Mesodermal cell (in vitro differentiated cells): ENCODE results near the gene TCF4.
A peak's percentile ranks its signal among the peaks of the same experiment; 100 is the strongest.

Experiments
- H3K27ac ChIP-seq: 2 replicates; pipeline ENCODE4 v1.7.0; 2013; ENCODE audit warnings: mild to moderate bottlenecking, low read depth, low read length, moderate library complexity; ENCODE audit not compliant: severe bottlenecking
- H3K36me3 ChIP-seq: 2 replicates; pipeline ENCODE4 v1.7.1; 2013; ENCODE audit warnings: mild to moderate bottlenecking, low read length, moderate library complexity; ENCODE audit not compliant: control insufficient read depth, insufficient read depth
- H3K4me1 ChIP-seq: one replicate; pipeline ENCODE4 v1.7.1; 2013; ENCODE audit warnings: mild to moderate bottlenecking, low read length; ENCODE audit not compliant: insufficient read depth, control insufficient read depth, poor library complexity, severe bottlenecking
- H3K4me3 ChIP-seq: 2 replicates; pipeline ENCODE4 v1.7.0; 2013; ENCODE audit warnings: low read length, control low read depth, mild to moderate bottlenecking; ENCODE audit not compliant: insufficient read depth, poor library complexity, severe bottlenecking; ENCODE audit errors: extremely low read depth
- H3K9me3 ChIP-seq: 2 replicates; pipeline ENCODE4 v1.7.1; 2013; ENCODE audit warnings: mild to moderate bottlenecking, low read length, moderate library complexity; ENCODE audit not compliant: control insufficient read depth
- WGBS, 2 experiments: methylation state at CpG; one replicate each; pipeline ENCODE4 v1.1.5; 2013; ENCODE audit warnings: missing lambda C conversion rate in 2 of 2; ENCODE audit not compliant: insufficient coverage in 2 of 2; 5-methylcytosine and 5-hydroxymethylcytosine counted together

Gene TCF4

DNA sequence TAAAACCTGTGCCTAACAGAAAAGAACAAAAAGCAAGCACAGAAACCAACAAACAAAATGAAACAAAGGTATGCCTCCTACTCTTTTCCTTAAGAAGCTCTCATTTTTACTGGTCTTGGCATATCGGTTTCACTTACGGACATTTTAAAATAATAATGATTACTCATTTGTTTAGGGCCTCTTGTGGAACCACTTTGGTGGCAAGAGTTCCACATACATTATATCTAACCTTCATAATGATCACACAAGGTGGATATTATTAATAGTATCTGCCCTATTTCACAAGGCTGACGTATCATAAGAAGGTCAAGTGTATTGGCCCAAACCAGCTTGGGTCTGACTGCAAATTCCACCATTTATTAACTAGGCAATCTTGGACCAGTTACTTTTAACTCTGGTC lies 304.7 kb downstream of the TCF4 start:
- Histone ChIP-seq H3K36me3 (peaks cover 17% of the 10 kb centered on the region), H3K27ac (no peak overlapping the region), H3K4me3 (no peak overlapping the region), H3K4me1 (no peaks in the 10 kb centered on the region), H3K9me3 (no peaks in the 10 kb centered on the region)
- 100% methylated on average over 1 of the region's 3 CpGs; no CpG with 5 or more reads in 1 of the 2 experiments for WGBS, 2 experiments

DNA sequence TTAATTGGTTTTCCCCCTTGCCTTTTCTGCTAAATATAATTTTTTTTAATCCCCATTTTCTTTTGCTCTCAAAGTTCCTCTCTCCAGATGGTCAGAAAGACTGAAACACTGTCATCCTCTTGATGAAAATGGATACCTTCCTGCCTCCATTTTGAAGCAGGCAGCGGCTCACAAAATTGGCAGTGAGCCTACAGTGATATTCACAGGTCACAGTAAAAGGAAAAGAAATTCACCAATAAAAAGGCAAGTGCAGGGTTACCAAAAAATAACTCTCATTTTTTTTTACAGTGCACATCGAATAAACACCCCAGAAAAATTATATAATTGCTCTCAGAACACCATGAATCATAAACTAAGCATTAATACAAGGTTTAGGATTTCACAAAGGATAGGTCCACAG lies 307.5 kb downstream of the TCF4 start:
- whole genome bisulfite sequencing, 2 experiments = 100% methylated on average over 1 of the region's 2 CpGs; no CpG with 5 or more reads in 1 of the 2 experiments
- no peak overlapping the region for H3K4me3 ChIP-seq
- H3K4me1 ChIP-seq = no peaks in the 10 kb centered on the region
- H3K36me3 ChIP-seq = peaks cover 38% of the 10 kb centered on the region
- H3K9me3 ChIP-seq = no peaks in the 10 kb centered on the region
- H3K27ac ChIP-seq = no peak overlapping the region

DNA sequence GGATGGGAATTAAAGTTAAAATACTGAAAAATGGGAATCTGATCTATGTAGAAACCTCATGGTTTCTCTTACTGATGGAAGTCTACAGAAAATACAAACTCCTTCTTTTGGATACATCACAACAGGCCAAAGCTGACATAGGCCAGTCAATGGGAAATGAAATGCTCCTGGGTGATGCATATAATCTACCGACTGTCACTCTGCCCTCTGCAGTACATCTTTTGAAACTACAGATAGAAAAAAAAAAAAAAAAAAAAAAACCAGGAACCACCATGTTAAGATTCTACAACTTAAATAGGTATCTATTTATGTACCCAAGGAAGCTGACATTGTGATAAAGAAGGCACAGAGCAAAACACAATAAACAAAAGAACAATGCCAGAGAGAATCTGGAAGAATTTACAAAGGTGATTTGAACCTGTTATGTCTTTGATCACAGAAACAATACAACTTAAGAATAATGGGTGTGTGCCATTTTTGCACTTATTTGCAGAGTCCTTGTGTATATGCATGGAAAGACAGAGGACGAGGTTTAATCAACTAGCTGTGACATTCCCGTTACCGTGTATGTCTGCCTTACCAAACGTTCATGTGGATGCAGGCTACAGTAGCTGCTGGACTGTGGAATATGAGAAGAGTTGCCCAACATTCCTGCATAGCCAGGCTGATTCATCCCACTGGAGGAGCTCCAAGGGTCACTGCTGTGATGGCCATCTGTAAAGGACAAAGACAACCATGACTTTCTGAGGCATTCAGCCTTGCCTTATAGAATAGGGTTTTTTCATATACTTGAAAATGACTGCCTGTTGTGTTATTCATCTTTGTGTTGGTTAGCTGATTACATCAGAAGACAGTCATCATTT lies 312.7 kb downstream of the TCF4 start:
- Histone ChIP-seq H3K4me3 (no peak overlapping the region), H3K4me1 (no peaks in the 10 kb centered on the region), H3K9me3 (no peaks in the 10 kb centered on the region), H3K36me3 (peaks cover 86% of the 10 kb centered on the region), H3K27ac (no peak overlapping the region)
- WGBS, 2 experiments = 76 to 81% methylated on average over 3 to 4 of the region's 5 CpGs

DNA sequence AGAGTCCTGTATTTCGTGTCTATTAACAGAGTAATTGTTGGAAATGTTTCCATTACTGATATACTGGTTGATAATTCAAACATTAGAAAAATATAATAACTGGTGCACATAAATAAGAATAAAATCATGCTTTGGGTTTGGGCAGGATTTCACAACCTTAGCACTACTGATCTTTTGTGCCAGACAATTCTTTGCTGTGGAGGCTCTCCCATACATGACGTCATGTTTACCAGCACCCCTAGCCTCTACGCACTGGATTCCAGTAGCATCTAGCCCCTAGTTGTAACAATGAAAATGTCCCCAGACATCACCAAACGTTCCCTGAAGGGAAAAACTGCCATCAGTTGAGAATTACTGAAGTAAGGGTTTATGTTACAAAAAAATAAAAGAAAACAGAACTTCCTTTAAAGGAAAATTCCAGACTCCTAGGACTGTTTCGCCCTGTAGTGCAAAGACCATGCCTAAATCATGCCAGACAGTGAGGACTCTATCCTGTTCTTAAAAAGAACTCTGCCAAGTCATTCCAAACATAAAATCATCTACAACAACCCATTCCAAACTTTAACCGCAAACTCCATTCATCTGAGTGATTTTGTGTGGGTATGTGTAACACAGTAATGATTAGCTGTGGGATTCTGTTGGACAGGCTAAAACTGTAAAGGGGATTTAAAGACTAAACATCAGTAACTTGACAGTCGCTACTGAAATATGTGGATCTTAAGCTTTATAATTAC lies 315.3 kb downstream of the TCF4 start:
- H3K4me3 ChIP-seq = no peak overlapping the region
- no peaks in the 10 kb centered on the region for H3K4me1 ChIP-seq
- no peaks in the 10 kb centered on the region for H3K9me3 ChIP-seq
- H3K27ac ChIP-seq = no peak overlapping the region
- H3K36me3 ChIP-seq = peaks cover 89% of the 10 kb centered on the region
- 100% methylated on average over 1 to 3 of the region's 7 CpGs for WGBS, 2 experiments

DNA sequence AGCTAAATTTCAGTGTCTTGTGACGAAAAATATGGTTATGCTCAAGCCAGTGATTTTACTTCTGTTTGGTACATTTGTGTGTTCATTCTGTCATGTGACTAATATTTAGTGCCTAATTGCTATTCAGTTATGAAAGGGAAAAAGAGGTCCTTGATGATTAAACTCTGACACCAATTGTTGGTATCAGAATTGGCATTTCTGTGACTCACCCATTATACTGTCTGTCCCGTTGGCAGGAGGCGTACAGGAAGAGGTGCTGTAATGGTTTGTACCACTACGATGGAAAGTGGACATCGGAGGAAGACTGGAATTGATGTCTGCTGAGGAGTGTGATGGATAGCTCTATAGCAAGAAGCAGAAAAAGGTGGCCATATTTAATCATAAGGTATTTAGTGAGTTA lies 318.4 kb downstream of the TCF4 start:
- peaks cover 14% of the 10 kb centered on the region for H3K4me1 ChIP-seq
- no peak overlapping the region for H3K27ac ChIP-seq
- peaks cover 90% of the 10 kb centered on the region for H3K36me3 ChIP-seq
- 86 to 91% methylated on average over 2 to 5 of the region's 5 CpGs for WGBS, 2 experiments
- no peak overlapping the region for H3K4me3 ChIP-seq
- H3K9me3 ChIP-seq = no peaks in the 10 kb centered on the region

DNA sequence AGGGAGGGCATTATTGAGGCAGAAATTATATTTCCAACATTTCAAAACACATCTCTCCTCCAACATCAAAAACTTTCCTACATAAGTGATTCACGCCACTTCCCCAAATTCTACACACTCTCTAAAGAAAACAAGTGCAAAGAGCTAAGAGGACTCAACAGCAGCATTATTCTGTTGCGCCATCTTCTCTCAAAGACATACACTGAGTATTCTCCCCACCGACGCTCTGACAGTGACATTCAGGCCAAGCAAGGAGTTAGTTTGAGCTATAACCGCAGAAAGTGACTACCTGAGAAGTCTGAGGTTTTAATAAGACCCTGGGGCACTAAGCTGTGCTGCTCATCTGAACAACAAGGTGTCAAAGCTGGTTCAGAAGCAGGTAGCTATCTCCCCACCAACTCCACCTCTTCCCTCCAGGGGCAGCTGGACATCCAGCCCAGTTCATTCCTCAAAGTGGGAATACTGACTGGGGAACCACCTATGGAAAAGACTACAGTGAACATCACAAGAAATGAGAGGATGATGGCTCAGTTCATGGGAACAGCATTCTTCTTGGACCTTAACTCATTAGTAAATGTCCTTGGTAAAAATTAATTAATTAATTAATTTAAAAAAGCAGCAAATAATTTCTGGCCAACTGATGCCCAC lies 319.2 kb downstream of the TCF4 start:
- Histone ChIP-seq H3K36me3 (peaks cover 82% of the 10 kb centered on the region), H3K9me3 (no peaks in the 10 kb centered on the region), H3K4me3 (no peak overlapping the region), H3K4me1 (peaks cover 21% of the 10 kb centered on the region), H3K27ac (no peak overlapping the region)
- 96 to 100% methylated on average over 5 of the region's 5 CpGs for WGBS, 2 experiments

DNA sequence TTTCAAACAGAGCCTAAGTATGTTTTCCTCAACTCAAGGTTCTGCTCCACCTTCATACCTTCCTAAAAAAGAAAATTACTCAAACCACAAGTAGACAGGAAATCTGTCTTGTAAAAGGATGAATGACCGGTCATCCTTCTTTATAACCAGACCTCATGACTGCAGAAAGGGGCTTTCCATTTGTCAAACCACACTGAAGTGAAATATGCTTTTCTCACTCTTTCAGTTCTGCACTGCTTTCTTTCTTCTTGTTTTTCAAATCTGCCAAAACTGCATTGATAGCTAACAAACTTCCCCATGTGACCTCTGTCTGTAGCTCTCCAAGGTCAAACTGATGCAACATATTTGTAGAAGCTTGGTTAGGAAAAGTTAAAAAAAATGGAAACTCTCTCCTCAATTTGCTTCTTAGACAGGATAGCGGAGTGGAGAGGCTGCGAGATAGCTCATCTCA lies 319.8 kb downstream of the TCF4 start:
- 100% methylated on average over 1 of the region's 3 CpGs for WGBS, 2 experiments
- H3K4me3 ChIP-seq = no peak overlapping the region
- H3K9me3 ChIP-seq = no peaks in the 10 kb centered on the region
- H3K4me1 ChIP-seq = peaks cover 21% of the 10 kb centered on the region
- peaks cover 80% of the 10 kb centered on the region for H3K36me3 ChIP-seq
- H3K27ac ChIP-seq = no peak overlapping the region

DNA sequence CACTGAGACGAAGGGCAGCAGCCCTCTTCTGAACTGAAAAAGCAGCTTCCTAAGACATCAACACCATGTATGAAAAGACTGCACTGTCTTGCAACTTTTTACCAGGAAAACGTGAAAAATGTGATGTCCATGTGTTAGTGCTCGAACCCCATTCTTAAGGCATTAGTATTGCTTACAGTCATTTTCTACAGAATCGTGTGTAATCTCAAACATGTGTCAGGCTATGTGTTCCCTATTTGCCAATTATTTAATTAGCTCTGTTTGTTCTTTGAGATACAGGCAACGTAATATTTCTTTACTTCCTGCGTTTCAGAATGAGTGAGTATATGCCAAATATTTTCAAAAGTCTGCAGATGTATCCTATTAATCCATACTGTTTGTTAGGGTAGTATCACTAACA lies 321.0 kb downstream of the TCF4 start:
- Histone ChIP-seq H3K4me1 (peaks cover 21% of the 10 kb centered on the region), H3K27ac (no peak overlapping the region), H3K36me3 (peaks cover 71% of the 10 kb centered on the region), H3K9me3 (no peaks in the 10 kb centered on the region), H3K4me3 (no peak overlapping the region)
- 90 to 97% methylated on average over 4 of the region's 6 CpGs for WGBS, 2 experiments

DNA sequence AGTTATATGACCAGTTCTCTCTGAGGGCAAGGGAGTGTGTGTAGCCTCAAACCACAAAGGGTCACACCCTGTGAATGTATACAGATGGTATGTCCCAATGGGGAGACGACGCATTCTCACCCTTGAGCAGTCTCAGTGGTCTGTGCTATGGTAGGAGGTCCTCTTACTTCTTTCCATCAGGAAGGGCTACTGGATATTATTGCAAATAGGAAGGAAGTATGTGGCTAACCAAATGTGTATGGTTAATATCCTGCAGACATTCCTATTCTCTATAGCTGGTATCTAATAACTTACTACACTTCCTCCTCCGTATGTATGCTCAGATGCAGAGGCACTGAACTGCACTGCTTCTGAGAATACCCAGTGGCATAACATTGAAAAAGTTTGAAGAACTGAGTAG lies 322.0 kb downstream of the TCF4 start:
- WGBS, 2 experiments = 100% methylated on average over 2 of the region's 3 CpGs; no CpG with 5 or more reads in 1 of the 2 experiments
- Histone ChIP-seq H3K9me3 (no peaks in the 10 kb centered on the region), H3K4me3 (no peak overlapping the region), H3K36me3 (peaks cover 72% of the 10 kb centered on the region), H3K4me1 (peaks cover 21% of the 10 kb centered on the region), H3K27ac (peak overlapping the region; percentile 23)

DNA sequence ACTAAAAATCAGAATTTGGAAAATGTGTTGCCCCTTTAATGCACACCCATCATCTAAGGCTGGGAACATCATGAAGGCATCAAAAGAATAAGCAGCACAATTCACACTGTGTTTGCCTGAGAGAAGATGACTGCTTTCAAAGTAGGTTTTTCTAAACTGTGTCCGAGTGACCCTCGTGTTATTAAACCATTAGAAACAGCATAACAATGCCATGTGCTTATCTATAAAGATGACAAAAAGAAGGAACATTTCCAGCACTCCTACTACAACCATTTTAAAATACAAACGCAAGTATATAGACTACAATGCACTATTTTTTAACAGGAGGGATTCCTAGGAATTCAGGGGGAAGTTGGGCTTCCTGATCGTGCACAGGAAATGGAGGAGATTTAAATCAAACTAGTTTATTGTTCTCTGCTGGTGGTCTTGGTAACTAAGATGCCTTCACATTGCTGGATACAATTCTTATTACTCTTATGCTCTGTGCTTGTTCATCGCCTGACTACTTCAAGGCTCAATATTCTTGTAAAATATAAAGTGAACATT lies 322.8 kb downstream of the TCF4 start:
- WGBS, 2 experiments = no CpG with 5 or more reads among the region's 5 CpGs
- H3K4me1 ChIP-seq = peaks cover 21% of the 10 kb centered on the region
- H3K27ac ChIP-seq = peak overlapping the region; percentile 39
- H3K36me3 ChIP-seq = peaks cover 72% of the 10 kb centered on the region
- no peaks in the 10 kb centered on the region for H3K9me3 ChIP-seq
- H3K4me3 ChIP-seq = no peak overlapping the region
